Measurements from ENCODE around the gene NRXN3. TPM values are rescaled to one million over a fixed set of nuclear protein-coding genes. Genes with fewer than 3 reads are reported as not detected.

Gene NRXN3
- total and polyA plus RNA-seq, 7 donors: 0.06 to 0.74 (median 0.15) TPM

DNA sequence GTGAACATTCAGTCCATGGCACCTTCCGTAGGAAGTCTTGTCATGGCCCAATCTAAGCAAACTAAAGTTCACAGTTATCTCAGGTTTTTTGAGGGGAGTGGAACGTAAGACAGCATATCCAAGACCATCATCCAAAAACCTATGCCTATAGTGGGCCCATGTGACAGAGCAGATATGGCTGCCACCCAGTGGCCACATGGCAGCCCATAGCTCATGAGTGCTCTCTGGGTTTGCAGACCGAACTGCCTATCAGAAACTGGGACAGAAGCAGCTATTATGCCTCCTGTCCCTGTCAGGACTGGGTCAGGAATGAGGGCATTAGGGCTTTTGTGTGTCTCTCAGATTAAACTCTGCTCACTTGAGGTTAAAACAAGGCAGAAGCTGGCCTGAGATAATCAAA lies 503.7 kb downstream of the NRXN3 start:
- WGBS, 3 donors: 69 to 87% (median 81%) methylated on average over 3 of the region's 3 CpGs
- DNase-seq (no peak), ATAC-seq (no peak)
- Histone ChIP-seq H3K9me3 (no peaks in the 10 kb centered on the region), H3K36me3 (ENCODE audit: insufficient read depth in 1 of 2, low read depth in 1 of 2) (no peaks in the 10 kb centered on the region), H3K4me3 (no peak overlapping the region), H3K27me3 (ENCODE audit: insufficient read depth in 3 of 3, low read length in 2 of 3) (no peaks in the 10 kb centered on the region), H3K4me1 (no peaks in the 10 kb centered on the region), H3K27ac (no peak overlapping the region)
- intact Hi-C loops (cut with DNase I): no loop called here
- TF ChIP-seq, protein P1, sequence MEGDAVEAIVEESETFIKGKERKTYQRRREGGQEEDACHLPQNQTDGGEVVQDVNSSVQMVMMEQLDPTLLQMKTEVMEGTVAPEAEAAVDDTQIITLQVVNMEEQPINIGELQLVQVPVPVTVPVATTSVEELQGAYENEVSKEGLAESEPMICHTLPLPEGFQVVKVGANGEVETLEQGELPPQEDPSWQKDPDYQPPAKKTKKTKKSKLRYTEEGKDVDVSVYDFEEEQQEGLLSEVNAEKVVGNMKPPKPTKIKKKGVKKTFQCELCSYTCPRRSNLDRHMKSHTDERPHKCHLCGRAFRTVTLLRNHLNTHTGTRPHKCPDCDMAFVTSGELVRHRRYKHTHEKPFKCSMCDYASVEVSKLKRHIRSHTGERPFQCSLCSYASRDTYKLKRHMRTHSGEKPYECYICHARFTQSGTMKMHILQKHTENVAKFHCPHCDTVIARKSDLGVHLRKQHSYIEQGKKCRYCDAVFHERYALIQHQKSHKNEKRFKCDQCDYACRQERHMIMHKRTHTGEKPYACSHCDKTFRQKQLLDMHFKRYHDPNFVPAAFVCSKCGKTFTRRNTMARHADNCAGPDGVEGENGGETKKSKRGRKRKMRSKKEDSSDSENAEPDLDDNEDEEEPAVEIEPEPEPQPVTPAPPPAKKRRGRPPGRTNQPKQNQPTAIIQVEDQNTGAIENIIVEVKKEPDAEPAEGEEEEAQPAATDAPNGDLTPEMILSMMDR (IDR thresholded peaks at IDR 0.05): no peak

DNA sequence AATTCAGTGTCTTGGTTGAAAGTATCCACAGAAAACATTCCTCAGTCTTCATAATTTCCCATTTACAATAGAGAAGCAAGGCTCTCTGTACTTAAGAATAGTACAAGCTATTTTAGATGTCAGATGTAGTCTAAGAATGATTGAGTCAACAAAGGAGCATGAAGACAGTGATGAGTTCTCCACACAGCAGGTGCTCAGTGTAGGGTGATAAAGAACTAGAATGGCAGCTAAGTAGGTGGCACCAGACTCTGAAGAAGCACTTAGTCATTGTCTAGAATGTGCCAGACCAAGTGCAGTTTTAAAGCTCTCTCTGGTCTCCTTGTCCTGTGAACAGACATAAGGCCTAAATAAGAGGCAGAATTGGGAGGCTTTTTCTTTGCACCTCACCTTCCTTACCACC lies 504.6 kb downstream of the NRXN3 start:
- Histone ChIP-seq H3K27me3 (ENCODE audit: insufficient read depth in 3 of 3, low read length in 2 of 3) (no peaks in the 10 kb centered on the region), H3K4me1 (no peaks in the 10 kb centered on the region), H3K27ac (no peak overlapping the region), H3K4me3 (no peak overlapping the region), H3K9me3 (no peaks in the 10 kb centered on the region), H3K36me3 (ENCODE audit: insufficient read depth in 1 of 2, low read depth in 1 of 2) (no peaks in the 10 kb centered on the region)
- DNase-seq (no peak), ATAC-seq (no peak)
- intact Hi-C loops (cut with DNase I): no loop called here
- TF ChIP-seq, protein P1 (IDR thresholded peaks at IDR 0.05): no peak

DNA sequence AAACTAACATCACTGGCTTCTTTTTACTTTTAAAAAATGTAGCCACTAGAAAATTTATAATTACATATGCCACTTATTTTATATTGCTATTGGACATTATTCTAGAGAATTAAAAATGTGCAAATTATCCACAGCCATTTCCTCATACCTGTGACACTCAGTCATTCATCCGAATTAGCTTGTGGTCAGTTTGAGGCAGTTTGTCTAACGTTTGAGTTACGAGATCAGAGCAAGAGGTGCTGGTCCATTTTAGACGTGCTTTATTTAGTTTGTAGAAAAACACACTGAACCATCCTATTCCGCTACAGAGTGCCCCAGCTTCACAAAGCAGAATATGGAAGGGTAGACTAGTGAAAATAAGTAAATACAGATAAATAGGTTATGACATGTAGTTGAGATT lies 513.0 kb downstream of the NRXN3 start:
- no peaks in the 10 kb centered on the region for H3K36me3 ChIP-seq (ENCODE audit: insufficient read depth in 1 of 2, low read depth in 1 of 2)
- TF ChIP-seq, protein P1 (IDR thresholded peaks at IDR 0.05): no peak
- no peak overlapping the region for H3K4me3 ChIP-seq
- H3K4me1 ChIP-seq: no peaks in the 10 kb centered on the region
- H3K9me3 ChIP-seq: no peaks in the 10 kb centered on the region
- WGBS, 3 donors: 78 to 81% (median 80%) methylated on average over 5 of the region's 5 CpGs
- intact Hi-C loops (cut with DNase I): no loop called here
- H3K27ac ChIP-seq: no peak overlapping the region
- no peak for ATAC-seq
- DNase-seq: no peak
- no peaks in the 10 kb centered on the region for H3K27me3 ChIP-seq (ENCODE audit: insufficient read depth in 3 of 3, low read length in 2 of 3)

DNA sequence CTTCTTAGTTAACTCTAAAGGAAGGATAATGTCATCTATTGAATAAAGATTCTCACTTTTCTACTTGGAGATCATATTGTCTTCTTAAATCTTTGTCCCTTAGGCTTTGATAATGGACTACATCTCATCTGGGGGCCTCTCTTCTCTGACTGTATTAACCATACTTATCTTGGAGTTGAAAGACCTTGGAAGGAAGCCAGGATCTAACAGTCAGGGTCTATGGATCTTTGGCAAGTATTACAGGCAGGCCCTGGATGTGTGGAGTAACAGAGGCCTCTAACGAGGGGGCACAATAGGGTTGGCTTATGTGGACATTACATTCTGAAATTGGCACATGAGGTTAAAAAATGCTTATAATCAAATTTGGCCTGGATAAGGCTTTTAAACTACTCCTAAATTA lies 513.8 kb downstream of the NRXN3 start:
- H3K4me3 ChIP-seq: no peak overlapping the region
- ATAC-seq (no peak), DNase-seq (no peak)
- TF ChIP-seq, protein P1 (IDR thresholded peaks at IDR 0.05): no peak
- no peaks in the 10 kb centered on the region for H3K9me3 ChIP-seq
- H3K27ac ChIP-seq: no peak overlapping the region
- no peaks in the 10 kb centered on the region for H3K27me3 ChIP-seq (ENCODE audit: insufficient read depth in 3 of 3, low read length in 2 of 3)
- no peaks in the 10 kb centered on the region for H3K4me1 ChIP-seq
- intact Hi-C loops (cut with DNase I): no loop called here
- WGBS, 3 donors: 33 to 59% (median 42%) methylated on average over 1 of the region's 1 CpG
- H3K36me3 ChIP-seq (ENCODE audit: insufficient read depth in 1 of 2, low read depth in 1 of 2): no peaks in the 10 kb centered on the region

DNA sequence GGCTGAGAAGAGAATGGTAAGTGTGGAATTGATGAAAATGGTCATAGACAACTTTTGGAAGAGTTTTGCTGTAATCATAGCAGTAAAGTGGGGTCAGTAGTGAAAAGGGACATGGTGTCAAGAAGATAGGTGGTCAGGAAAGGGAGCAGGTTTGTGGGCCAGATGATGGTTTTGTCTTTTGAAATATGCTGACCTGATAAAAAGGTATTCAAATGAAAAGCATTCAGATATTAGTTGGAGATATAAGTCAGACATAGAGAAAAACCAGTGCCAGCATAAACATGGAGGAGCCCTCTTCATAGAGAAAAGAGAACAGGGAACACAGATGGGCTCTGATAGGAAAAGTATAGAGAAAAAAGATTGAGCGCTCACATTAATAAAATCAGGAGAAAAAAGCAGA lies 518.3 kb downstream of the NRXN3 start:
- no peak overlapping the region for H3K27ac ChIP-seq
- no peaks in the 10 kb centered on the region for H3K36me3 ChIP-seq (ENCODE audit: insufficient read depth in 1 of 2, low read depth in 1 of 2)
- H3K9me3 ChIP-seq: no peaks in the 10 kb centered on the region
- no peaks in the 10 kb centered on the region for H3K4me1 ChIP-seq
- TF ChIP-seq, protein P1 (IDR thresholded peaks at IDR 0.05): no peak
- DNase-seq (no peak), ATAC-seq (no peak)
- no peak overlapping the region for H3K4me3 ChIP-seq
- intact Hi-C loops (cut with DNase I): no loop called here
- WGBS, 3 donors: 61 to 76% (median 70%) methylated on average over 1 of the region's 1 CpG
- no peaks in the 10 kb centered on the region for H3K27me3 ChIP-seq (ENCODE audit: insufficient read depth in 3 of 3, low read length in 2 of 3)

Measured in psoas muscle (tissue), 8 donors.